GM19467 (cell line): ENCODE results near the gene SPATA25.

ENCODE experiments used
- ATAC-seq: cut with Tn5 transposase; IDR thresholded peaks from one replicate; pipeline ENCODE4 v1.9.1; 2021; ENCODE audit warnings: mild to moderate bottlenecking, moderate library complexity; ENCODE audit not compliant: unreplicated experiment

The SPATA25 gene

DNA sequence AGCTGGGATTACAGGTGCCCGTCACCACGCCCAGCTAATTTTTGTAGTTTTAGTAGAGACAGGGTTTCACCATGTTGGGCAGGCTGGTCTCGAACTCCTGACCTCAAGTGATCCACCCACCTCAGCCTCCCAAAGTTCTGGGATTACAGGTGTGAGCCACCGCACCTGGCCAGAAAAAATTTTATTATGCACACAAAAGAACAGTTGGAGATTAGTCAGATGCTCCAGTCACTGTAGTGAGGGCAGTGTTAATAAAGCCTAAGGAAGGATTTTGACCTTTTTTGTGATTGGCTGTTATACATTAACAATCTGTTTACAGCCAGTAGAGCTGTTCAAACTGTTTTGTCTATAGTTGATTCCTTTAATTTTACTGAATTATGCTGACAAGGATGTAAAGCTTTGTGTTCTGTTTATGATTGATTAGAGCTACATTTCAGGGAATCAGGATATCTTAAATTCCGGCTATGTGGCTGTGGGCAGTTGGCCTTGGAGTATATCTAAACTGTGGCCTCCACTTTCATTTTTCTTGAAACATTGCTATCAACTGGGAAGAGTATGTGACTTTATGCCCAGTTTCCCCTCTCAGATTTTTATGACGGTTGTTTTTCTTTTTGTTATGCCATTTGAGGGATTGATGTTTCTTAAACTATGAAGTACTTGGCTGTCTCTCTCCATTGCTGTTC, 20.1 kb downstream of the SPATA25 start:
- no peak for ATAC-seq

DNA sequence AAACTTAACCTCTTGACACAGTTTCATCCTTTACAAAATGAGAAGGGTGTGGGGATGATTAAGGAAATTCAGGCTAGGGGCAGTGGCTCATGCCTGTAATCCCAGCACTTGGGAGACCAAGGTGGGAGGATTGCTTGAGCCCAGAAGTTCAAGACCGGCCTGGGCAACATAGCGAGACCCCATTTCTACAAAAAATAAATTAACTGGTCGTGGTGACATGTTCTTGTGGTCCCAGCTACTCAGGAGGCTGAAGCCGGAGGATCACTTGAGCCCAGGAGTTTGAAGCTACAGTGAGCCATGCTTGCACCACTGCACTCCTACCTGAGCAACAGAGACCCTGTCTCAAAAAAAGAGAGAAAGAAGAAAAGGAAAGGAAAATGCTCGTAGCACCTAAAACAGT, 21.0 kb downstream of the SPATA25 start:
- ATAC-seq, result no peak

DNA sequence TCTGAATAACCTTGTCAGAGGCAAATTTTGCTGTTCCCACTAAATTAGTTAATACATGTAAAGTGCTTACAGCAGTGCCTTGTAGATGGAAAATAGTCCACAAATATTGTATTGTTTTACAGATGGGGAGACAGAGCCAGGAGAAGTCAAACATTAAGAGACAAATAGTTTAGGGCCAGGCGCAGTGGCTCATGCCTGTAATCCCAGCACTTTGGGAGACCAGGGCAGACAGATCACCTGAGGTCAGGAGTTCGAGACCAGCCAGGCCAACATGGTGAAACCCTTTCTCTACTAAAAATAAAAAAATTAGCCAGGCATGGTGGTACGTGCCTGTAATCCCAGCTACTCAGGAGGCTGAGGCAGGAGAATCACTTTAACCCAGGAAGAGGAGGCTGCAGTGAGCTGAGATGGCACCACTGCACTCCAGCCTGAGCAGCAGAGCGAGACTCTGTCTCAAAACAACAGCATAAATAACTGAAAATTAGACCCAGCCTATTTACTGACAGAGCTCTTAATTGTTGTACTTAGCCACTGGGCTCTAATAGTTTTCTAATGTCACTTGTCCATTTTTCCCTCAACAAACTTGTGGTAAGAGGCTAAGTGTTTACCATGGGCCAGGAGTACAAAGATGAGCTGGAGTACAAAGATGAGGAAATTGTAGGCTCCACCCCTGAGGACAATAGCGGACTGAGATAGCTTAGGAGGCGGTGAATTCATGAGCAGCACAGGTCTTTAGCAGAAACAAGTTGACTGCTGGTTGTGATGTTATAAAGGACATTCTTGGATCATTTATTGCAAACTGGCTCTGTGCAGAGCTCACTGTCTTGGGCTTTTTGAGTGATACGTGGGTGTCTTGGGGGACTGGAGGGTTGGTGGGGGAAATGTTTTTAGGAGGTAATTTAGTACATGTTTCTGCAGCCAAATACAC, 23.6 kb downstream of the SPATA25 start:
- ATAC-seq, result no peak

DNA sequence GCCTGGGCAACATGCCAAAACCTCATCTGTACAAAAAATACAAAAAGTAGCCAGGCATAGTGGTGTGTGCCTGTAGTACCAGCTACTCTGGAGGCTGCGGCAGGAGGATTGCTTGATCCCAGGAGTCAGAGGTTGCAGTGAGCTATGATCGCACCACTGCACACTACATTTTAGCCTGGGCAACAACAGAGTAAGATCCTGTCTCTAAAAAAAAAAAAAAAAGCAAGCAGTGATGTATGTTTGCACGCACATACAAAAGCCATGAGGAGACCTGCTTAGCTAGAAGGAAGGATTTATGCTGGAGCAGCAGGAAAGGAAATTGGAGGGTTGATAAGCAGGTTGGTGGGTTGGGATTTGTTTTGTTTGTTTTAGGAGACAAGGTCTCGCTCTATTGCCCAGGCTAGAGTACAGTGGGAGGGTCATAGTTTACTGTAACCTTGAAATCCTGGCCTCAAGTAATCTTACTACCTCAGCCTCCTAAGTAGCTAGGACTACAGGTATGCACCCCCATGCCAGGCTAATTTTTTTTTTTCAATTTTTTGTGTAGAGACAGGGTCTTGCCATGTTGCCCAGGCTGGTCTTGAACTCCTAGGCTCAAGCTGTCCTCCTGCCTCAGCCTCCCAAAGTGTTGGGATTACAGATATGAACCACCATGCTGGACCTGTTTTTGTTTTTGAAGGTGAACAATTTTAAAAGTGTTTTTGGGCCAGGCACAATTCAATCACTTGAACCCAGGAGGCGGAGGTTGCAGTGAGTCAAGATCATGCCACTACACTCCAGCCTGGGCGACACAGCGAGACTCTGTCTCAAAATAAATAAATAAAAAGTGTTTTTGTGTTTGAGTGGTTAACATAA, 26.0 kb downstream of the SPATA25 start:
- no peak for ATAC-seq

DNA sequence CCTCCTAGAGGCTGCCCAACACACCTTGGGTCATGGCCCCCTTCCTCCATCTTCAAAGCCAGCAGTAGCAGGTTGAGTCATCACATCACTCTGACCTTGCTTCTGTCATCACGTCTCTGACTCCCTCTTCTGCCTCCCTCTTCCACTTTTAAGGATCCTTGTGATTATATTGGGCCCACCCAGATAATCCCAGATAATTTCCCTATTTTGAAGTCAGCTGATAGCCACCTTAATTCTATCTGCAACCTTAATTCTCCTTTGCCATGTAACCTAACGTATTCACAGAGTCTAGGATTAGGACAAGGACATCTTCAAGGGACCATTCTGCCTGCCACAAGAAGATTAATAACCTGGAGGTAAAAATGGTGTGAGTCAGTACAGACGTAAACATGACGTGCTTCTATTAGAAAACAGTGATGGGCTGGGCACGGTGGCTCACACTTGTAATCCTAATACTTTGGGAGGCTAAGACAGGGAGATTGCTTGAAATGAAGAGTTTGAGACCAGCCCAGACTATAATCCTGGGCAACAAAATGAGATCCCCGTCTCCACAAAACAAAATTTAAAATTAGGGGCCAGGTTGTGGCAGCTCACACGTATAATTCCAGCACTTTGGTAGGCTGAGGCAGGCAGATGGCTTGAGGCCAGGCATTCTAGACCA, 26.7 kb downstream of the SPATA25 start:
- no peak for ATAC-seq

DNA sequence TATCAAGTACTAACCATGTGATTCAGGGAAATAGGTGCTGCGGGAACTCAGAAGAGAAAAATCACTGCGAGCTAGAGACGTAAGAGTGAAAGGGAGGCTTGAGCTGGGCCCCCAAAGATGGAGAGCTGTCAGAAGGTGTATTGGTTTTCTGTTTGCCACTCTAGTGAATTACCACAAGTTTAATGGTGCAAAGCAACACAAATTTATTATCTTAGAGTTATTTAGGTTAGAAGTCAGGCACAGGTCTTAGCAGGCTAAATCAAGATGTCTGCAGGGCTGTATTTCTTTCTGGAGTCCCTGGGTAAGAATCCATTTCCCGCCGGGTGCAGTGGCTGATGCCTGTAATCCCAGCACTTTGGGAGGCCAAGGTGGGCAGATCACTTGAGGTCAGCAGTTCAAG, 27.5 kb downstream of the SPATA25 start:
- no peak for ATAC-seq

DNA sequence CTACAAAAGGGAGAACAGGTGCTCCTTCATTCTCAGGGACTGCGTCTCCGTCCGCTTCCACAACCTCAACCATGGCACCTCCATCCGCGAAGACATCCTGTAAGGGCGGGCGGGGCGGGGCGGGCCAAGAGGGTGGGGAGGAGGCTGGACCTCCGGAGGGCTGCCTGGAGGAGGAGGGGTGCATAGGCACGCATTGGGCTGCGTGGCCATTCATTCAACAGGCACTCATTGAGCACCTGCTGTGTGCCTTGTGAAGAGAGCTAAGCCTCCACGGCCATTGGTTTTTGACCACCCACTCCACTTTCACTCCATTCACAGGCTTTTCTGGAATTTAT, 29.6 kb downstream of the SPATA25 start:
- peak; percentile 4 for ATAC-seq

DNA sequence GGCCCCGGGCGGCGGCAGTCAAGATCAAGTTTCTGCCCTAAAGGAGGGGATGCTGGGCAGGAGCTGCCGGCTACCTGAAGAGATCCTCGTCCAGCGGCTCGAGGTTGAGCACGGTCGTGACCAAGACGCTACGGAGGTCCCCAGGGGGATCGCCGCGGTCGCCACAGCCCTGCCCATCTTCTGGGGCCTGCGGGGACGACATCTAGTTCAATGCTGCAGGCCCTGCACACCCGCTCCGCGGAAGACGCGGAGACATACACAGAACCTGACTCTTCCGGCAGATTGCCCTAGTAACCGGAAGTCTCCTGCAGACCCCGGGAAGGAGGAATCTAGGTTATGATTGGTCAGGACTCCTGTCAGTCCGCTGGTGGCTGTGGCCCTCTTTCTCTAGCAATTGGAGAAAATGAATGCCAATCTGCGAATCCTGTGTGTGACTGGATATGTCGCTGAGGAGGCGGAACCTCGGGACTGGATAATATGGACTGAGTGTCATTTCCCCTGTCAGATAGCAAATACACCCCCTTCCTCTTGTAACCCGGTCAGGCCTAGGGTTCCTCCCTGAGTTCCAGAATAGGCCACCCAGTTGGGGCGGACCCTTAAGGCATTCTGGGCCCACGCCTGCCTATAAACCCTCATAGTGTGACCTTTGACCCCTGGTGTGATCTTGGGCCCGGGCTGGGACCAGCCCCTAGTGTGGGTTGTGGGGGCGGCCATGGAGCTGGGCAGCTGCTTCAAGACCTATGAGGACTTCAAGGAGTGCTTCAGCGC, 30.1 kb downstream of the SPATA25 start, which contains the start of the genes ACOT8 and ZSWIM3:
ACOT8 (minus strand) TSS at position 279 of the 768 bp plus-strand sequence; CDS start at position 202, 77 bp downstream.
ZSWIM3 (plus strand) TSS at position 501 of the 768 bp plus-strand sequence; CDS start at position 713, 212 bp downstream.
- peak; percentile 96 for ATAC-seq

DNA sequence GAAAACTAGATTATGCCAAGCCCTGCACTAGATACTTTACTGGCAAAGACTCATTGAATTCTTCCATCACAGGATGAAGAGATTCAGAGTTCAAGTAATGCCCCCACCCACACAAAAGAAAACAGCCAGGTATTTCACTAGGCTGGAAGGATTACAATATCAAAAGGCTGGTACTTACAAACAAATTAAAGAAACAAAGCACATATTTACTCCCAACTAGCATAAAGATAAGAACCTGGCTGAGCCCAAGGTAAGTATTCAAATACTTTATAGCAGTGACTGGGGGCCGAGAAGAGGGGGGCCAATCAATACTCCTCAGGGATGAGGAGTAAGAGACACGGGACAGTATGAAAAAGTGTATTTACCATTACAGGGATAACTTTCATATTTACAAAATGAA, 33.9 kb downstream of the SPATA25 start:
- ATAC-seq, result no peak

DNA sequence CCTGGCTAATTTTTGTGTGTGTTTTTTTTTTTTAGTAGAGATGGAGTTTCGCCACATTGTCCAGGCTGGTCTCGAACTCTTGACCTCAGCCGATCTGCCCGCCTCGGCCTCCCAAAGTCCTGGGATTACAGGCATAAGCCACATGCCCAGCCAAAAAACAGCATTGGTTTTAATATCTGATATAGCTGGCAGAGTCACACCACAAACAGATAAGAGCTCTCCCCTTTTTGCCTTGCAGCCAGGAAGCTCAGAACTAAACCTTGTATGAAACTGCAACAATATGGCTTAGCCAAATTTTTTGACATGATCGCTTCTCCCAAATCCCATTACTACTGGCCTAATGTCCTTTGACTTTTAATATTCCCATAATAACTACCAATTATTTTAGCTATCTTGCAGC, 35.1 kb downstream of the SPATA25 start:
- ATAC-seq, result no peak

DNA sequence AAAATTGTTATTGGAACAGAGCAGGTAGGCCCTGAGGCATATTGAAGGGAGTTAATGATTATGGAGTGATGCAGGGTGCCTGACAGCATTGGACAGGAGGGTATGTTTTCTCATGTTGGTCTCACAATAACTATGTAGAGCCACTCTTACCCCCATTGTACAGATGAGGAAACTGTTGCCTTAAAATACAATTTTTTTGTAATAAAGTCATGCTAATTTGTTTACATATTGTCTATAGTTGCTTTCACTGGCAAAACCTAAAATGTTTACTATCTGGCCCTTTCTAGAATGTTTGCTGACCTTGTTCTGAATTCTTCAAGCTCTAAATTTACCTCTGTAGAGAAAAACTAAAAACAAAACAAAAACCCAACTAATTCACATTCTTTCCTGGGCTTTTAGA, 35.9 kb downstream of the SPATA25 start:
- no peak for ATAC-seq

DNA sequence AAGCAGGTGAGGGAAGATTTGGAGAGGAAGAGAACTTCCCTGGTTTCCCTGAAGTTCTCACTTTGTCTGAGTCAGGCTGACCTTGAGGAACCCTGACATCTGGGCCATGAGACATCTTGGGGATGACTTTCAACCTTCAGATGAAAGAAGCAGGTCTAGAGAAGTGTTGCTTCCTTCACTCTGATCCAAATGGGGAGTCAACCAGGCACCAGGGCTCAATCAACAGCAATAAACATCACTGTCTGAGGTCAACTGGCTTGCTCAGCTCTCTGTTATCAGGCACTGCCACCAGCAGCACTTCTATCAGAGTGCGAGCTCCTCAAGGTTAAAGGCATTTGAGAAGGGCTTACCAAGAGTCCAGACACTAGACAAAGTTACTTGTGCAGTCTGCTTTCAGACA, 36.5 kb downstream of the SPATA25 start:
- ATAC-seq, result no peak

DNA sequence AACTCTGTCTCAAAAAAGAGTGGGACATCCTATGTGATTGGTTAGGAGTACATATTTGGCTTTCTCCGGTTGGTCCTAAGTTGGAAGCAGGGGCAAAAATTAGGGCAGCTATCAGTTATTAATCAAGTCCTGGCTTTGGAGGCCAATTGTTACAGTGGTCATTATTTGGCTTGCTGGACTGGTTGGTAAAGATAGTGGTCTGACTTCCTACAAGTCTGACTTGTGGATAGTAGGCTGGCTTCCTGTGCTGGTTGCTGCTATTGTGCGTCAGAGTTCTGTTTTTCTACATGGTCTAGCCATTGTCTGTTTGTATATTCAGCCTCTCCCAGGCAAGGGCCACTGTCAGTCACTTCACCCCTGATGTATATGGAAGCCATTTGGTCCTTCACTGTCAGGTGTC, 37.2 kb downstream of the SPATA25 start:
- ATAC-seq, result no peak

DNA sequence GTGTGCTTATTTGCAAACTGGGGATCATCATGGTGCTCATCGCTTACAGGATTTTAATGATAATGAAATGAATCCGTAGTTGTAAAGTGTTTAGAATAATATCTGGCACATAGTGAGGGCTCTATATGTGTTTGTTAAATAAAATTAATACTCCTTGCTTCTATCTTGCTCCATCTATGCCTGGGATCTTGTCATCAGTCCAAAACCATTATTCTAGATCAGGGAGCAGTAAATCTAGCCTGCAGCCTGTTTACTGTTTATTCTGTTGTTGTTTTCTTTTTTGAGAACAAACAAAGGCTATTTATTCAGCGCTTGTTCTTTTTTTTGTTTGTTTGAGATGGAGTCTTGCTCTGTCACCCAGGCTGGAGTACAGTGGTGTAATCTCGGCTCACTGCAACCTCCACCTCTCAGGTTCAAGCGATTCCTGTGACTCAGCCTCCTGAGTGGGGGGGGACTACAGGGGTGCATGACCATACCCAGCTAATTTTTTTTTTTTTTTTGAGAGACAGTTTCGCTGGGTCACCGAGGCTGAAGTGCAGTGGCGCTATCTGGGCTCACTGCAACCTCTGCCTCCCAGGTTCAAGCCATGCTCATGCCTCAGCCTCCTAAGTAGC, 38.3 kb downstream of the SPATA25 start:
- no peak for ATAC-seq

DNA sequence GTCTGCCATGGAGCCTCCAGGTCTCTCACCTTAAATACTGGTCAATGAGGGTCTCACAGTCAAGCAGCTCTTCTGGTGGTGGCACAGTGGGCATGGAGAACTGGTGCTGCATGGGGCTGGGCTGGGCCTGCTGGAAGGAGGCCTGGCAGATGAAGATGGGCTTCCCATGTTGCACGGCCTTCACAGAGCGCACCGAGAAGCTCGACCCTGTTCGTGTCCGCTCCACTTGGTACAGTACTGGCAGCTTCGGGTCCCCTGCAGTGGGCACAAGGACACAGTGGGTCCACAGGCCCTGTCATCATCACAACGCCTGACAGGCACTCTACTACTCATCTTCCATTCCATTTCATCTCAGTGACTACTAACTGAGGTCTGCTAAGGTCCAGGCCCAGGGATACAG, 39.0 kb downstream of the SPATA25 start:
- no peak for ATAC-seq

DNA sequence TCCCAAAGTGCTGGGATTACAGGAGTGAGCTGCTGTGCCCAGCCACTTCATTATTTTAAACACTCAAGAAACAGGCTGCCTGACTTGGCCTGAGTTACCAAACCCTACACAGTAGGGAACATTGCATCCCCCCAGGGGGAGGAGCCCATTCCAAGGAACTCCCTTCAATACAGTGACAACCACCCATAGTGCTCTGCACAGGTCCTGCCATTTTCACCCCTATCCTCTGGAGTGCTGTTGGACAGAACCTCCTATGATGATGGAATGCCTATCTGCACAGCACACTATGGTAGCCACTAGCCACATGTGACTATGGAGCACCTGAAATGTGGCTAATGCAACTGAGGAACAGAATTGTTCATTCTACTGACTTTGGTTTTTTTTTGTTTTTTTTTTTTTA, 42.0 kb downstream of the SPATA25 start:
- ATAC-seq, result no peak

DNA sequence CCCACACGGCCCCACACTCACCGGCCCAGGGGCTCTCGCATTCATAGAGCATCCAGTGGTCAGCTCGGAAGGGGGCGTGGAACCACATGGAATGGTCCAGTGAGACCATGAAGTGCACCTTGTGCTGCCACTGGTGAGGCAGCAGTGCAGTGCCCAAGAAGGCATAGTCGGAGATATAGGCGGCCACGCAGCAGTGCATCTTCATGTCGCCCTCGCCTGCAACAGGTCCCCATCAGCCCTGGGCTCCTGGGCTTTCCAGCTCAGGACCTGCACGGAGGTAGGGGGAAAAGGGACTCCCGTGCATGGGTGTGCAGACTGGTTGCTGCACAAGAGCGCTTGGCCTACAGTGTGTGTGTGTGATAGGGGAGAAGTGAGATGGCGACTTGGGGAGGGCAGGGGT, 43.9 kb downstream of the SPATA25 start:
- no peak for ATAC-seq

DNA sequence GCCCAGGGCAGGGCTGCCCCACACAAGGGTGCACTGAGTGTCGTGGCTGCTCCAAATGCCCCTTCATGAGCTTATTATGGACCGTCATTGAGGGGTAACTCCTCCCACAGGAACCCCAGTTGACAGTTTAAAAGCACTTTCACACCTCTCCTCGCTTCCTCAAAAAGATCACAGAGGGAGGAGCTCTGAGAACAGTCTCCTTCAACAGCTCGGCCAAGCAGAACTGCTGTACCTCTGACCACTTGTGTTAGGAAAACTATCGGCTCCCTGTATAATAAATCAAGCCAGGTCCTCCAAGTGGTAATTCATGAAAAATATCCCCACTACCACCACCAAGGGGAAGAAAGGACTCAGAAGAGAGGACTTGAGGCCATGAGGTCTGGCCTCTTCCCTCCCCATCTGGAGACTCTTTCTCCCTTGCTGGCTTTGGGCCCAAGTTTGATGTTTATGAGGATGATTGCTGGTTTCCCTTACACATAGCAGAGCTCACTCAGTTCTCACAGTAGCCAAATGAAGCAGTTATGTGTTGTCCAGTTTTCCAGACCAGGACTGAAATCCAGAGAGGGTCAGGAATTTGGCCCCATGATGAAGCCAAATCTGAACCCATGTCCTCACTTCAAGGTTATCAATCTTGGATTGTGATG, 45.1 kb downstream of the SPATA25 start:
- no peak for ATAC-seq
